ENCODE results near the gene UBE3D. TPM values are rescaled to one million over a fixed set of nuclear protein-coding genes. Genes with fewer than 3 reads are reported as not detected.

Gene UBE3D
- total and polyA plus RNA-seq, 2 donors (not counting 1 experiment from before 2014, with no cell fraction given): 3.3 to 11.5 TPM

GRCh38 chr6:82924799-82925535, 140.7 kb downstream of the UBE3D start:
- no peak overlapping the region for H3K4me3 ChIP-seq (ENCODE audit: control extremely low read depth in 1 of 5, extremely low read depth in 1 of 5, insufficient read depth in 1 of 5, low read depth in 2 of 5, low read length in 4 of 5)
- H3K27ac ChIP-seq (ENCODE audit: low read length in 2 of 2): no peak overlapping the region
- intact Hi-C loops (cut with micrococcal nuclease): no loop called here
- 88% methylated on average over 3 of the region's 3 CpGs for WGBS (ENCODE audit: insufficient coverage)
- ATAC-seq (ENCODE audit: low read depth) (no peak), DNase-seq (no peak)
- Mint-ChIP-seq H3K9me3 (ENCODE audit: insufficient read depth) (peaks cover 9% of the 10 kb centered on the region), H3K27me3 (no peaks in the 10 kb centered on the region), H3K4me1 (no peaks in the 10 kb centered on the region), H3K4me3 (no peak overlapping the region), H3K27ac (no peak overlapping the region)
- ChIA-PET POLR2A (no interaction called here), CTCF (no interaction called here)
- H3K9me3 ChIP-seq (ENCODE audit: control extremely low read depth in 1 of 3, control insufficient read depth in 2 of 3, insufficient read depth in 1 of 3, low read length in 2 of 3): no peaks in the 10 kb centered on the region
- no peak overlapping the region for H2AFZ ChIP-seq (ENCODE audit: insufficient read depth, low read depth, low read length, poor library complexity, severe bottlenecking)
- no peaks in the 10 kb centered on the region for H3K36me3 ChIP-seq (replicated peaks in 1 of 2; ENCODE audit: control extremely low read depth in 1 of 2, control insufficient read depth in 1 of 2, extremely low read depth in 1 of 2, insufficient read depth in 2 of 2, low read length in 1 of 2)
- no peaks in the 10 kb centered on the region for H3K79me2 ChIP-seq (ENCODE audit: control insufficient read depth, insufficient read depth, low read length)
- H4K20me1 ChIP-seq (ENCODE audit: control insufficient read depth, insufficient read depth, low read length, poor library complexity, severe bottlenecking): no peaks in the 10 kb centered on the region
- no peak overlapping the region for H3K4me2 ChIP-seq (replicated peaks; ENCODE audit: low read depth, low read length, poor library complexity, severe bottlenecking)
- H3K9ac ChIP-seq (ENCODE audit: low read length): no peak overlapping the region
- no peak for TF ChIP-seq CTCF (IDR thresholded peaks at IDR 0.05)
- TF ChIP-seq EZH2 (IDR thresholded peaks at IDR 0.05; ENCODE audit: borderline replicate concordance, insufficient read depth, low read depth, low read length, poor library complexity, severe bottlenecking): no peak
- no peaks in the 10 kb centered on the region for H3K27me3 ChIP-seq (replicated peaks in 1 of 4; ENCODE audit: control extremely low read depth in 1 of 4, control insufficient read depth in 3 of 4, insufficient read depth in 4 of 4, low read length in 3 of 4)
- no peaks in the 10 kb centered on the region for H3K4me1 ChIP-seq (ENCODE audit: control insufficient read depth in 2 of 2, insufficient read depth in 2 of 2, low read length in 2 of 2)

- Mint-ChIP-seq H3K27ac (no peak overlapping the region), H3K27me3 (no peaks in the 10 kb centered on the region), H3K4me3 (no peak overlapping the region), H3K4me1 (no peaks in the 10 kb centered on the region), H3K9me3 (ENCODE audit: insufficient read depth) (peaks cover 9% of the 10 kb centered on the region)
- ChIA-PET POLR2A (no interaction called here), CTCF (no interaction called here)
- no peak overlapping the region for H3K4me3 ChIP-seq (ENCODE audit: control extremely low read depth in 1 of 5, extremely low read depth in 1 of 5, insufficient read depth in 1 of 5, low read depth in 2 of 5, low read length in 4 of 5)
- no peaks in the 10 kb centered on the region for H3K36me3 ChIP-seq (replicated peaks in 1 of 2; ENCODE audit: control extremely low read depth in 1 of 2, control insufficient read depth in 1 of 2, extremely low read depth in 1 of 2, insufficient read depth in 2 of 2, low read length in 1 of 2)
- H3K27ac ChIP-seq (ENCODE audit: low read length in 2 of 2): no peak overlapping the region
- DNase-seq: no peak
- TF ChIP-seq EZH2 (IDR thresholded peaks at IDR 0.05; ENCODE audit: borderline replicate concordance, insufficient read depth, low read depth, low read length, poor library complexity, severe bottlenecking): no peak
- no peak for TF ChIP-seq CTCF (IDR thresholded peaks at IDR 0.05)
- ATAC-seq (ENCODE audit: low read depth): no peak
- no peaks in the 10 kb centered on the region for H3K79me2 ChIP-seq (ENCODE audit: control insufficient read depth, insufficient read depth, low read length)
- no peaks in the 10 kb centered on the region for H4K20me1 ChIP-seq (ENCODE audit: control insufficient read depth, insufficient read depth, low read length, poor library complexity, severe bottlenecking)
- no CpG with 5 or more reads among the region's 1 CpG for WGBS (ENCODE audit: insufficient coverage)
- H3K9me3 ChIP-seq (ENCODE audit: control extremely low read depth in 1 of 3, control insufficient read depth in 2 of 3, insufficient read depth in 1 of 3, low read length in 2 of 3): peaks cover 0 to 7% (median 6%) of the 10 kb centered on the region in 3 donors
- H3K9ac ChIP-seq (ENCODE audit: low read length): no peak overlapping the region
- intact Hi-C loops (cut with micrococcal nuclease): no loop called here
- H3K4me2 ChIP-seq (replicated peaks; ENCODE audit: low read depth, low read length, poor library complexity, severe bottlenecking): no peak overlapping the region
- H2AFZ ChIP-seq (ENCODE audit: insufficient read depth, low read depth, low read length, poor library complexity, severe bottlenecking): no peak overlapping the region
- no peaks in the 10 kb centered on the region for H3K27me3 ChIP-seq (replicated peaks in 1 of 4; ENCODE audit: control extremely low read depth in 1 of 4, control insufficient read depth in 3 of 4, insufficient read depth in 4 of 4, low read length in 3 of 4)
- H3K4me1 ChIP-seq (ENCODE audit: control insufficient read depth in 2 of 2, insufficient read depth in 2 of 2, low read length in 2 of 2): no peaks in the 10 kb centered on the region
These were observed 144.4 kb downstream of the UBE3D start for GRCh38 chr6:82921258-82921657.

Measured in B cell (primary cell).